ENCODE results near the gene TRMT61A. TPM values are rescaled to one million over a fixed set of nuclear protein-coding genes. Genes with fewer than 3 reads are reported as not detected.

Gene TRMT61A
- polyA plus RNA-seq, 1 of the 3 experiments (the other 2 are of a cell fraction), result 15.8 TPM

DNA sequence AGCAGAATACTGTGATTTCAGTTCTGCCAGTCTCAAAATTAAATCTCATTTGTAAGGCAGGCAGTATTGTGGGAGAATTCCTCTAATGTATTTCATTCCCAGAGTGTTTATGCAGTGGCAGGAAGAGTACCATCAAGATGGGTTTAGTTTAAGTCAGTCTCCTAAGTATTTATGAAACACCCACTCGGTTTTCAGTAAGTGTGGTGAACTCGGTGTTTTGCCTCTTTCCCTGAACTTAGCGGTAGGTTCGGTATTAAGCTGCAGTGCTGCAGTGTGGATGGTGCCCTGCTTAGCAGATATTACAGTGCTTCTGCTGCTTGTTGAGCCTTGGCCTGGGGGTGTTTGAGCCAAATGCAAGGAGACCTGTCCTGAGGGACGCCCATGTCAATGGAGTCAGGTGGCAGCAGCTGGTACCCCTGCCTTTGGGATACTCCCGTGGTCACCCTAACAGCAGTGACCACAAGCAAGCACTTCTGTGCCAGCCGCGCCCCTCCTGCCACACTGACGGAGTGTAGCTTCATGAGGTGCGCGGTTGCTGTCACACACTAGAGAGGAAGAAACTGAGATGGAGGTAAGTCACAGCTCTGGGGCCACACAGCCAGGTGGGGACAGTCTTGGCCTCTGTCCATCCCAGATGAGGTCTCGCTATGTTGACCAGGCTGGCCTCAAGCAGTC lies 49.5 kb downstream of the TRMT61A start:
- H2AFZ ChIP-seq (ENCODE audit: low read depth), result no peak overlapping the region
- TF ChIP-seq RAD21 (IDR thresholded peaks at IDR 0.05; ENCODE audit: low read length) (no peak), POLR2AphosphoS5 (IDR thresholded peaks at IDR 0.05; ENCODE audit: low read depth, low read length) (no peak), TEAD4 (IDR thresholded peaks at IDR 0.05; ENCODE audit: borderline replicate concordance, insufficient read depth) (no peak), NFIC (IDR thresholded peaks at IDR 0.05; ENCODE audit: borderline replicate concordance) (no peak), GATA2 (CRISPR knock-in tag; IDR thresholded peaks at IDR 0.05) (no peak), ELF1 (IDR thresholded peaks at IDR 0.05) (no peak), TAF1 (IDR thresholded peaks at IDR 0.05; ENCODE audit: borderline replicate concordance, low read depth, low read length) (no peak), YY1 (IDR thresholded peaks at IDR 0.05; ENCODE audit: low read depth) (no peak), SIN3A (IDR thresholded peaks at IDR 0.05; ENCODE audit: borderline replicate concordance, low read depth, low read length) (no peak)
- TF ChIP-seq, protein P1, sequence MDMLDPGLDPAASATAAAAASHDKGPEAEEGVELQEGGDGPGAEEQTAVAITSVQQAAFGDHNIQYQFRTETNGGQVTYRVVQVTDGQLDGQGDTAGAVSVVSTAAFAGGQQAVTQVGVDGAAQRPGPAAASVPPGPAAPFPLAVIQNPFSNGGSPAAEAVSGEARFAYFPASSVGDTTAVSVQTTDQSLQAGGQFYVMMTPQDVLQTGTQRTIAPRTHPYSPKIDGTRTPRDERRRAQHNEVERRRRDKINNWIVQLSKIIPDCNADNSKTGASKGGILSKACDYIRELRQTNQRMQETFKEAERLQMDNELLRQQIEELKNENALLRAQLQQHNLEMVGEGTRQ (IDR thresholded peaks at IDR 0.05; ENCODE audit: borderline replicate concordance, low read depth, low read length), result no peak
- TF ChIP-seq, protein P2, sequence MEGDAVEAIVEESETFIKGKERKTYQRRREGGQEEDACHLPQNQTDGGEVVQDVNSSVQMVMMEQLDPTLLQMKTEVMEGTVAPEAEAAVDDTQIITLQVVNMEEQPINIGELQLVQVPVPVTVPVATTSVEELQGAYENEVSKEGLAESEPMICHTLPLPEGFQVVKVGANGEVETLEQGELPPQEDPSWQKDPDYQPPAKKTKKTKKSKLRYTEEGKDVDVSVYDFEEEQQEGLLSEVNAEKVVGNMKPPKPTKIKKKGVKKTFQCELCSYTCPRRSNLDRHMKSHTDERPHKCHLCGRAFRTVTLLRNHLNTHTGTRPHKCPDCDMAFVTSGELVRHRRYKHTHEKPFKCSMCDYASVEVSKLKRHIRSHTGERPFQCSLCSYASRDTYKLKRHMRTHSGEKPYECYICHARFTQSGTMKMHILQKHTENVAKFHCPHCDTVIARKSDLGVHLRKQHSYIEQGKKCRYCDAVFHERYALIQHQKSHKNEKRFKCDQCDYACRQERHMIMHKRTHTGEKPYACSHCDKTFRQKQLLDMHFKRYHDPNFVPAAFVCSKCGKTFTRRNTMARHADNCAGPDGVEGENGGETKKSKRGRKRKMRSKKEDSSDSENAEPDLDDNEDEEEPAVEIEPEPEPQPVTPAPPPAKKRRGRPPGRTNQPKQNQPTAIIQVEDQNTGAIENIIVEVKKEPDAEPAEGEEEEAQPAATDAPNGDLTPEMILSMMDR (IDR thresholded peaks at IDR 0.05), result no peak
- no peaks in the 10 kb centered on the region for H3K9me2 ChIP-seq
- no peak overlapping the region for H3K4me3 ChIP-seq (ENCODE audit: low read depth in 2 of 2, low read length in 1 of 2)
- peaks cover 16% of the 10 kb centered on the region for H3F3A ChIP-seq (replicated peaks; ENCODE audit: insufficient read depth)
- peaks cover 8 to 12% of the 10 kb centered on the region in 2 experiments; a peak in 3 of 4 replicates for H3K4me1 ChIP-seq (ENCODE audit: control insufficient read depth in 1 of 2, insufficient read depth in 2 of 2, low read depth in 1 of 2, low read length in 1 of 2)
- no peak overlapping the region for H3K4me2 ChIP-seq
- H3K9me3 ChIP-seq, result no peaks in the 10 kb centered on the region
- no peaks in the 10 kb centered on the region for H3K27me3 ChIP-seq (ENCODE audit: insufficient read depth)
- peaks cover 65% of the 10 kb centered on the region for H3K79me2 ChIP-seq (ENCODE audit: insufficient read depth)
- POLR2A ChIA-PET, result no interaction called here
- no peak overlapping the region for H3K9ac ChIP-seq
- no peak for DNase-seq
- H3K36me3 ChIP-seq (replicated peaks in 1 of 2; ENCODE audit: control insufficient read depth in 1 of 2, insufficient read depth in 2 of 2, low read length in 1 of 2), result peaks cover 20 to 40% of the 10 kb centered on the region in 2 experiments
- CTCF ChIA-PET, result no interaction called here
- whole genome bisulfite sequencing (ENCODE audit: low lambda C conversion rate), result 91% methylated on average over 7 of the region's 12 CpGs
- no peak overlapping the region for H3K27ac ChIP-seq (ENCODE audit: low read depth in 2 of 2, low read length in 1 of 2)
- no peaks in the 10 kb centered on the region; the same call in 1 of the 2 replicates for H4K20me1 ChIP-seq (ENCODE audit: insufficient read depth)

DNA sequence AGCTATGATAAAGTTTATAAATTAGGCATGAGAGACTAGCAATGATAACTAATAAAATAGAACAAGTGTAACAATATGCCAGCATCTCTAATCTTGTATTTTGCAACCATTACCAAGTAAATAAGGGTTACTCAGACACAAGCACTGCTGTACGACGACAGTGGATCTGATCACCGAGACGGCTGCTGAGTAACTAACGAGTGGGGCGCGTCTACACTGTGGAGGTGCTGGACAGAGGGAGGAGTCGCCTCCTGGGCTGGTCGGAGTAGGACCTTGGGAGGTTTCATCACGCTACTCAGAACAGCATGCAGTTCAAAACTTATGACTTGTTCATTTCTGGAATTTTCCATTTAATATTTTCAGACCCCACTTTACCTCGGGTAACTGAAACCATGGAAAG lies 52.2 kb downstream of the TRMT61A start:
- CTCF ChIA-PET, result interaction anchor here (0.6 kb wide), 1 partner anchor 8 kb away, joined by 3 read pairs; no protein-coding TSS in a partner anchor
- WGBS (ENCODE audit: low lambda C conversion rate), result 92% methylated on average over 11 of the region's 11 CpGs

More for the DNA sequence above, 52.2 kb downstream of the TRMT61A start:
- H3K4me2 ChIP-seq, result no peak overlapping the region
- H3K4me1 ChIP-seq (ENCODE audit: control insufficient read depth in 1 of 2, insufficient read depth in 2 of 2, low read depth in 1 of 2, low read length in 1 of 2), result peaks cover 8 to 10% of the 10 kb centered on the region in 2 experiments; a peak in 3 of 4 replicates
- no peak overlapping the region for H3K9ac ChIP-seq
- H3F3A ChIP-seq (replicated peaks; ENCODE audit: insufficient read depth), result peaks cover 12% of the 10 kb centered on the region
- no peak overlapping the region for H3K4me3 ChIP-seq (ENCODE audit: low read depth in 2 of 2, low read length in 1 of 2)
- no peaks in the 10 kb centered on the region; the same call in 1 of the 2 replicates for H4K20me1 ChIP-seq (ENCODE audit: insufficient read depth)
- POLR2A ChIA-PET, result no interaction called here
- H3K9me3 ChIP-seq, result no peaks in the 10 kb centered on the region
- peaks cover 11 to 30% of the 10 kb centered on the region in 2 experiments for H3K36me3 ChIP-seq (replicated peaks in 1 of 2; ENCODE audit: control insufficient read depth in 1 of 2, insufficient read depth in 2 of 2, low read length in 1 of 2)
- H3K79me2 ChIP-seq (ENCODE audit: insufficient read depth), result peaks cover 60% of the 10 kb centered on the region
- H3K27me3 ChIP-seq (ENCODE audit: insufficient read depth), result no peaks in the 10 kb centered on the region
- TF ChIP-seq MEF2A (IDR thresholded peaks at IDR 0.05; ENCODE audit: borderline replicate concordance, low read depth), result no peak
- no peak for TF ChIP-seq POLR2AphosphoS5 (IDR thresholded peaks at IDR 0.05; ENCODE audit: low read depth, low read length)
- no peak for TF ChIP-seq GATA2 (CRISPR knock-in tag; IDR thresholded peaks at IDR 0.05)
- TF ChIP-seq SMC3 (IDR thresholded peaks at IDR 0.05; ENCODE audit: low read depth, low read length), result no peak
- TF ChIP-seq NRF1 (IDR thresholded peaks at IDR 0.05; ENCODE audit: low read depth, low read length), result no peak
- TF ChIP-seq, protein P3, sequence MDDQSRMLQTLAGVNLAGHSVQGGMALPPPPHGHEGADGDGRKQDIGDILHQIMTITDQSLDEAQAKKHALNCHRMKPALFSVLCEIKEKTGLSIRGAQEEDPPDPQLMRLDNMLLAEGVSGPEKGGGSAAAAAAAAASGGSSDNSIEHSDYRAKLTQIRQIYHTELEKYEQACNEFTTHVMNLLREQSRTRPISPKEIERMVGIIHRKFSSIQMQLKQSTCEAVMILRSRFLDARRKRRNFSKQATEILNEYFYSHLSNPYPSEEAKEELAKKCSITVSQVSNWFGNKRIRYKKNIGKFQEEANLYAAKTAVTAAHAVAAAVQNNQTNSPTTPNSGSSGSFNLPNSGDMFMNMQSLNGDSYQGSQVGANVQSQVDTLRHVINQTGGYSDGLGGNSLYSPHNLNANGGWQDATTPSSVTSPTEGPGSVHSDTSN (IDR thresholded peaks at IDR 0.05), result no peak
- TF ChIP-seq RAD21 (IDR thresholded peaks at IDR 0.05; ENCODE audit: low read length), result no peak
- TF ChIP-seq JUND (IDR thresholded peaks at IDR 0.05), result no peak
- TF ChIP-seq CHD2 (IDR thresholded peaks at IDR 0.05; ENCODE audit: low read length, partially characterized antibody), result no peak
- TF ChIP-seq EP300 (IDR thresholded peaks at IDR 0.05; ENCODE audit: borderline replicate concordance in 1 of 2, low read depth in 1 of 2, low read length in 1 of 2), result no peak
- no peak for TF ChIP-seq RXRA (IDR thresholded peaks at IDR 0.05; ENCODE audit: borderline replicate concordance, low read depth)
- no peak for TF ChIP-seq TCF12 (IDR thresholded peaks at IDR 0.05)
- TF ChIP-seq, protein P4, sequence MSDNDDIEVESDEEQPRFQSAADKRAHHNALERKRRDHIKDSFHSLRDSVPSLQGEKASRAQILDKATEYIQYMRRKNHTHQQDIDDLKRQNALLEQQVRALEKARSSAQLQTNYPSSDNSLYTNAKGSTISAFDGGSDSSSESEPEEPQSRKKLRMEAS (IDR thresholded peaks at IDR 0.05; ENCODE audit: low read depth), result no peak
- TF ChIP-seq MXI1 (IDR thresholded peaks at IDR 0.05; ENCODE audit: low read depth, low read length), result no peak
- TF ChIP-seq TEAD4 (IDR thresholded peaks at IDR 0.05; ENCODE audit: borderline replicate concordance, insufficient read depth), result no peak
- TF ChIP-seq FOXJ3 (CRISPR knock-in tag; IDR thresholded peaks at IDR 0.05), result no peak
- H3K9me2 ChIP-seq, result no peaks in the 10 kb centered on the region
- no peak for DNase-seq
- no peak overlapping the region for H2AFZ ChIP-seq (ENCODE audit: low read depth)
- H3K27ac ChIP-seq (ENCODE audit: low read depth in 2 of 2, low read length in 1 of 2), result no peak overlapping the region

Measured in SK-N-SH (cell line).